HG02870 (cell line): Measurements from ENCODE around the gene FTO.
"Not testable (repeated sequence)": the region's sequence is repeated elsewhere in the genome, so short reads cannot be mapped to it uniquely, and the experiment has no call there.

Experiments
- ATAC-seq: cut with Tn5 transposase; IDR thresholded peaks from one replicate; pipeline ENCODE4 v1.9.1; 2021; ENCODE audit warnings: mild to moderate bottlenecking, moderate library complexity; ENCODE audit not compliant: unreplicated experiment

FTO gene

GRCh38 chr16:54165174-54165911 lies 461.4 kb downstream of the FTO start:
- ATAC-seq = no peak

- ATAC-seq = no peak
Observed at GRCh38 chr16:54165912-54166865, 462.2 kb downstream of the FTO start.

- ATAC-seq = no peak
Observed at GRCh38 chr16:54169112-54169511, 465.2 kb downstream of the FTO start.

- no peak for ATAC-seq
Observed at GRCh38 chr16:54171626-54172537, 467.9 kb downstream of the FTO start.

- ATAC-seq = no peak
Observed at GRCh38 chr16:54173490-54173889, 469.5 kb downstream of the FTO start.

- no peak for ATAC-seq
Observed at GRCh38 chr16:54174201-54174600, 470.2 kb downstream of the FTO start.

- ATAC-seq = no peak
Observed at GRCh38 chr16:54174750-54175149, 470.8 kb downstream of the FTO start.

GRCh38 chr16:54175169-54175551 lies 471.2 kb downstream of the FTO start:
- ATAC-seq = no peak

GRCh38 chr16:54175552-54176375 lies 471.8 kb downstream of the FTO start:
- no peak for ATAC-seq

GRCh38 chr16:54176376-54176901 lies 472.5 kb downstream of the FTO start:
- ATAC-seq = no peak

GRCh38 chr16:54177052-54177861 lies 473.3 kb downstream of the FTO start:
- ATAC-seq = no peak

- no peak for ATAC-seq
Observed at GRCh38 chr16:54177862-54178477, 474.0 kb downstream of the FTO start.

GRCh38 chr16:54178478-54178976 lies 474.6 kb downstream of the FTO start:
- ATAC-seq = no peak

GRCh38 chr16:54180421-54181359 lies 476.7 kb downstream of the FTO start:
- ATAC-seq = no peak

- ATAC-seq = not testable (repeated sequence)
Observed at GRCh38 chr16:54181683-54182329, 477.9 kb downstream of the FTO start.

- ATAC-seq = no peak
Observed at GRCh38 chr16:54185045-54185444, 481.1 kb downstream of the FTO start.

- no peak for ATAC-seq
Observed at GRCh38 chr16:54191163-54191562, 487.2 kb downstream of the FTO start.
